Keratinocyte (primary cell): ENCODE data around the gene TMEM50A. TPM values are rescaled to one million over a fixed set of nuclear protein-coding genes. Genes with fewer than 3 reads are reported as not detected.
"Not testable (repeated sequence)": the region's sequence is repeated elsewhere in the genome, so short reads cannot be mapped to it uniquely, and the experiment has no call there.

Source experiments
- DNase-seq: peaks from one replicate; pipeline ENCODE4 v3.0.0-alpha.2; 2011; ENCODE audit warnings: low read depth, missing footprints, low spot score
- FAIRE-seq: peaks from 2 replicates; lab custom pipeline; 2011; peaks lifted over from hg19 to GRCh38; lab: Jason Lieb, UNC
- H2AFZ ChIP-seq: 2 replicates; pipeline ENCODE4 v1.6.0; 2012; ENCODE audit warnings: low read length, control low read depth, inconsistent platforms; ENCODE audit not compliant: control insufficient read depth
- H3K27ac ChIP-seq: 2 replicates; pipeline ENCODE4 v1.5.1; 2011; ENCODE audit warnings: low read length; ENCODE audit not compliant: control insufficient read depth, insufficient read depth
- H3K27me3 ChIP-seq: 3 replicates; pipeline ENCODE4 v1.6.0; 2011; ENCODE audit warnings: low read length; ENCODE audit not compliant: control insufficient read depth, insufficient read depth; ENCODE audit errors: extremely low read depth
- H3K36me3 ChIP-seq, 2 experiments: 2 replicates in 1 of 2; 3 replicates in 1 of 2; pipeline ENCODE4 v1.5.1; 2011; ENCODE audit warnings: low read length in 2 of 2, mild to moderate bottlenecking in 1 of 2; ENCODE audit not compliant: control insufficient read depth in 2 of 2, insufficient read depth in 2 of 2; ENCODE audit errors: extremely low read depth in 1 of 2
- H3K4me1 ChIP-seq: 3 replicates; pipeline ENCODE4 v1.5.1; 2011; ENCODE audit warnings: low read length; ENCODE audit not compliant: control insufficient read depth, insufficient read depth; ENCODE audit errors: extremely low read depth
- H3K4me2 ChIP-seq: 3 replicates; pipeline ENCODE4 v1.6.0; 2011; ENCODE audit warnings: low read depth, low read length; ENCODE audit not compliant: control insufficient read depth, insufficient read depth; ENCODE audit errors: extremely low read depth
- H3K4me3 ChIP-seq, 3 experiments: fragments of 200-600 bp in 1 of 3; sonication (generic) in 1 of 3; 2 replicates in 2 of 3; 3 replicates in 1 of 3; pipeline ENCODE4 v1.5.1; 2011 to 2016; ENCODE audit warnings: low read length in 3 of 3, mild to moderate bottlenecking in 3 of 3, control low read depth in 2 of 3, inconsistent platforms in 1 of 3, low read depth in 1 of 3, mixed read lengths in 1 of 3, mixed run types in 1 of 3, moderate library complexity in 1 of 3; ENCODE audit not compliant: control insufficient read depth in 2 of 3, insufficient read depth in 2 of 3; ENCODE audit errors: extremely low read depth in 1 of 3
- H3K79me2 ChIP-seq: 2 replicates; pipeline ENCODE4 v1.6.0; 2012; ENCODE audit warnings: low read length; ENCODE audit not compliant: control insufficient read depth, insufficient read depth
- H3K9ac ChIP-seq: 3 replicates; pipeline ENCODE4 v1.6.0; 2011; ENCODE audit warnings: low read length; ENCODE audit not compliant: control insufficient read depth, insufficient read depth; ENCODE audit errors: extremely low read depth
- H3K9me1 ChIP-seq: 3 replicates; pipeline ENCODE4 v1.6.0; 2011; ENCODE audit warnings: low read length; ENCODE audit not compliant: control insufficient read depth, insufficient read depth; ENCODE audit errors: extremely low read depth
- H3K9me3 ChIP-seq: 2 replicates; pipeline ENCODE4 v1.5.1; 2012; ENCODE audit warnings: low read depth, low read length; ENCODE audit not compliant: control insufficient read depth
- H4K20me1 ChIP-seq: 3 replicates; pipeline ENCODE4 v1.6.0; 2011; ENCODE audit warnings: low read length; ENCODE audit not compliant: control insufficient read depth, insufficient read depth; ENCODE audit errors: extremely low read depth
- dilution Hi-C: fragments of 300-500 bp; cut with MboI; formaldehyde crosslinking; loops from one replicate; pipeline ENCODE4 v1.7.0; 2020; ENCODE audit warnings: low sequenced_read_pairs; ENCODE audit not compliant: extremely low pct_ligation_motif_present
- polyA plus RNA-seq, 5 experiments: library from polyadenylated mRNA; depleted of rRNA in 3 of 5; stranded (reverse) in 3 of 5; stranded (forward) in 1 of 5; unstranded in 1 of 5; fragments of >200 nt; gene quantifications; 1 replicate in 1 of 5; 2 replicates in 3 of 5; 3 replicates in 1 of 5; pipeline versions ENCODE4 v1.2.1 to v1.2.3, GENCODE V29; 2011 to 2012; ENCODE audit warnings: missing spikeins in 2 of 5, low read depth in 1 of 5, low replicate concordance in 1 of 5

Gene TMEM50A
- polyA plus RNA-seq, 1 donor (not counting 4 experiments of a cell fraction or from before 2014, with no cell fraction given) = 166 TPM

DNA sequence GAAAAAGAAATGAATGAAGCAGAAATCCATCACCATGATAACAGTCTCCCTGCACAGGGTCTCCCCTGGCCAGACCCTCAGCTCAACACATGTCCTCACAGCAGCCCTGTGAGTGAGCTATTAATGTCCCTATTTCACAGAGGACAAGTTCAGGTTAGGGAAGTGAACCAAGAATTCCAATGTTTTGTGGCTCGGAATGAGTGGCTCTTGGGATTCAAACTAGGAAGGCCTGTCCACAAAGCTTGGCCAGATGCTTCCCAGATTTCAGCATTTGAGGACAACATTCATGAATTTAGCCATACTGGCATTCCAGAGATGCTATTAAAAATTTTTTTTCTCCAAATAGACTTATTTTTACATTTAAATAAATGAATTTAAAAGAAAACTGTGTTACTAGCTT lies 44.4 kb downstream of the TMEM50A start:
- H3K4me1 ChIP-seq, H3K4me3 ChIP-seq, dilution Hi-C loops, H4K20me1 ChIP-seq, H3K9ac ChIP-seq, H3K4me2 ChIP-seq, DNase-seq, H2AFZ ChIP-seq, H3K9me1 ChIP-seq, H3K36me3 ChIP-seq, FAIRE-seq, H3K79me2 ChIP-seq, H3K9me3 ChIP-seq, H3K27ac ChIP-seq, H3K27me3 ChIP-seq: not testable (repeated sequence)

DNA sequence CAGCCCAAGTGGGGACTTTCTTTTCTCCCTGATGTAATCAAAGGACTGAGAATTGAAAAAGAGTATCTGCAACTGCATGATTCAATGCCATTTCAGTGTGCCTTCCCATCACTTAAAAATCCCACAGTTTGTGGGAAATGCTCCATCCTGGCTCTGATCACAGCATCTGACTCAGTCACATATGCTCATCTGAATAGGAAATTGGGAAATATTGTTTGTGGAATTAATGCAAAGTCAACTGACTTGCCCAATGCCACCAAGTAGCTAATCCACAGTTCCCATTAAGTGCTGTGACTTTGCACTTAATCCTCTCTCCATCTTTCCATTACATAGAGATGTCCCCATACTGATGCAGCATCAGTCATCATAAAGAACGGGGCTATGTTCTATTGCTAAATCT lies 45.0 kb downstream of the TMEM50A start:
- H2AFZ ChIP-seq, H3K27ac ChIP-seq, H3K36me3 ChIP-seq, H3K79me2 ChIP-seq, H3K9ac ChIP-seq, H3K4me2 ChIP-seq, H3K4me3 ChIP-seq, FAIRE-seq, dilution Hi-C loops, H3K9me3 ChIP-seq, DNase-seq, H4K20me1 ChIP-seq, H3K4me1 ChIP-seq, H3K9me1 ChIP-seq, H3K27me3 ChIP-seq: not testable (repeated sequence)

DNA sequence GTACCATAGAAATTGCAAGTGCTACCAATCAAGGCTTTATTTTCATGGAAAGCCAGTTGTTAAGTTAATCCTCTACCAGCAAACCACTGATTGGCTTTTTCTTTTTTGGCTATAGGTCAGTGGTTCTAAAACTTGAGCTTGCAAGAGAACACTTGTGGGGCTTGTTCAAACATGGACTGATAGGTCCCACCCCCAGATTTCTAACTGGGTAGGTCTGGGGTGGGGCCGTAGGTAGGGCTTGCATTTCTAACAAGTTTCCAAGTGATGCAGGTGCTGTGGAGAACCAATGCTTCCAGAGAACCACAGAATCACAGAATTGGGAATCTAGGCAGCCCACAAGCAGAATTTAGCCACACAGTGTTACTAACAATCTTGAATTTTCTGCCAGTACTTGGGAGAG lies 45.7 kb downstream of the TMEM50A start:
- H2AFZ ChIP-seq, H3K79me2 ChIP-seq, H4K20me1 ChIP-seq, H3K27me3 ChIP-seq, H3K36me3 ChIP-seq, H3K4me2 ChIP-seq, FAIRE-seq, H3K27ac ChIP-seq, DNase-seq, H3K9me1 ChIP-seq, H3K4me3 ChIP-seq, dilution Hi-C loops, H3K9me3 ChIP-seq, H3K9ac ChIP-seq, H3K4me1 ChIP-seq: not testable (repeated sequence)

DNA sequence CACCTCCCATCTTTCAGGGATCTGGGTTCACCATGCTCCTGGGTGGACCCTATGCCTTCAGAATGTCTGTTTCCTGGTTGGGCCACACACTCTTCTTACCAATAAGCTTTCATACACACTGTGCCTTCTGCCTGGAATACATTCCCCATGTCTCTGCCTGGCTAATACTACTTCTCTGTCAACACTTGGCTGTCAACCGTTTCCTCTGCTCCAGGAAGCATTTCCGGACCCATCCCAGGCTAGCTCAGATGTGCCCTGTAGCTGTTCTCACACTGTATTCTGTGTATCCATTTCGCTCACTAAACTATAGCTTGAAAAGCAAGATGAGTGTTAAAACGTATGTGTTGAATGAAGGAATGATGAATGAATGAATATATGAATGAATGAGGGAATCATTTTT lies 49.0 kb downstream of the TMEM50A start:
- H3K9ac ChIP-seq, H3K27me3 ChIP-seq, H3K9me3 ChIP-seq, H3K4me1 ChIP-seq, dilution Hi-C loops, H2AFZ ChIP-seq, H3K36me3 ChIP-seq, DNase-seq, H4K20me1 ChIP-seq, H3K79me2 ChIP-seq, FAIRE-seq, H3K9me1 ChIP-seq, H3K4me3 ChIP-seq, H3K4me2 ChIP-seq, H3K27ac ChIP-seq: not testable (repeated sequence)

DNA sequence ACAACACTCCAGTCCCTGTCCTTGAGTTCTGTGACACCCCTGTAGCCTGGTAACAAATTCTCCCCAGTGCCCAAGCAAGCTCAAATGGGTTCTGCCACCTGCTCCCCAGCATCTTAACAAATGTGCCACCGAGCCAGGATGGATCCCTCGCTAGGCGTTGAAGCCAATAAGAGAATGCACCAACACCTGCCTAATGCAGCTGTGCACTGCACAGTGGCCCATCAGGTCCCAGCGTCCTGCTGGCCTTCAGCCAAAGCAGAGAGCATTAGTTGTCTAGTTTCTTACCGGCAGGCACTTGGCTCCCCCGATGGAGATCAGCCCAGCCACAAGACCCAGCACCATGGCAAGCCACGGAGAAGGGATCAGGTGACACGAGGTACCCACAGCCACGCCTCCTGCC lies 50.6 kb downstream of the TMEM50A start:
- H3K79me2 ChIP-seq, H3K36me3 ChIP-seq, H3K9me1 ChIP-seq, H3K4me2 ChIP-seq, H3K4me3 ChIP-seq, H3K27ac ChIP-seq, H3K9ac ChIP-seq, H3K4me1 ChIP-seq, FAIRE-seq, DNase-seq, H4K20me1 ChIP-seq, dilution Hi-C loops, H3K9me3 ChIP-seq, H3K27me3 ChIP-seq, H2AFZ ChIP-seq: not testable (repeated sequence)
